Peyer's patch (tissue), 4 donors: ENCODE measurements around the gene NDOR1.

ENCODE experiments used
- CTCF ChIP-seq, 6 experiments: fragments of 450-650 bp in 4 of 6; fragments of 200-600 bp in 2 of 6; sonication (generic) in 1 of 6; IDR thresholded peaks; one replicate each; pipeline ENCODE4 v1.5.1; 2017 to 2019; ENCODE audit warnings: antibody characterized with exemption in 6 of 6, mild to moderate bottlenecking in 3 of 6, moderate library complexity in 1 of 6
- POLR2A ChIP-seq, 2 donors: fragments of 450-650 bp; IDR thresholded peaks; one replicate each; pipeline ENCODE4 v1.5.1; 2017; ENCODE audit warnings: antibody characterized with exemption in 2 of 2, mild to moderate bottlenecking in 2 of 2, moderate library complexity in 2 of 2

- no peak for TF ChIP-seq CTCF (IDR thresholded peaks at IDR 0.05)
- no peak for TF ChIP-seq POLR2A (IDR thresholded peaks at IDR 0.05)
These were observed 43.7 kb upstream of the NDOR1 start for GRCh38 chr9:137161558-137162486.
